ENCODE results near the gene P2RY14.

The P2RY14 gene

DNA sequence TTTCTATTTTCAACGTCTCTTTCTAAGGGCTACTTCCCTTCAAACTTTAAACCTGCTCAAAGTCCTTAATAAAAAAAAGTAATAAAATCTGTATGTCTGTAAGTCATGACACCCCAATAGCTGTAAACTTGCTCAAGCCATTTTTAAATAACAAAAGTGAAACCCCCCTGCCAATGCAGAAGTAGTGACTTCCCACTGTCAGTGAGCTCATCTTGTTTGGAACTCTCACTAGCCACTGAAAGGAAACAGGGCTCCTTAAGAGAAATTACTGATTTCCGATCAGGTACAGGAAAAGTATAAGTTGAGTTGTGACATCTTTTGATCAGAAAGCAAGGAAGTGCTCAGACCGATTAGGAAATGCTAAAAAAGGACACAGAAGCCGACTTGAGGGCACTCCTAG, 47.7 kb downstream of the P2RY14 start:
- peaks cover 17% of the 10 kb centered on the region; the same call in 1 of the 2 replicates for H3K36me3 ChIP-seq (ENCODE audit: insufficient read depth, low read length)
- H3K9me2 ChIP-seq (replicated peaks; ENCODE audit: low read depth, low read length) = no peaks in the 10 kb centered on the region
- TF ChIP-seq, protein P1, sequence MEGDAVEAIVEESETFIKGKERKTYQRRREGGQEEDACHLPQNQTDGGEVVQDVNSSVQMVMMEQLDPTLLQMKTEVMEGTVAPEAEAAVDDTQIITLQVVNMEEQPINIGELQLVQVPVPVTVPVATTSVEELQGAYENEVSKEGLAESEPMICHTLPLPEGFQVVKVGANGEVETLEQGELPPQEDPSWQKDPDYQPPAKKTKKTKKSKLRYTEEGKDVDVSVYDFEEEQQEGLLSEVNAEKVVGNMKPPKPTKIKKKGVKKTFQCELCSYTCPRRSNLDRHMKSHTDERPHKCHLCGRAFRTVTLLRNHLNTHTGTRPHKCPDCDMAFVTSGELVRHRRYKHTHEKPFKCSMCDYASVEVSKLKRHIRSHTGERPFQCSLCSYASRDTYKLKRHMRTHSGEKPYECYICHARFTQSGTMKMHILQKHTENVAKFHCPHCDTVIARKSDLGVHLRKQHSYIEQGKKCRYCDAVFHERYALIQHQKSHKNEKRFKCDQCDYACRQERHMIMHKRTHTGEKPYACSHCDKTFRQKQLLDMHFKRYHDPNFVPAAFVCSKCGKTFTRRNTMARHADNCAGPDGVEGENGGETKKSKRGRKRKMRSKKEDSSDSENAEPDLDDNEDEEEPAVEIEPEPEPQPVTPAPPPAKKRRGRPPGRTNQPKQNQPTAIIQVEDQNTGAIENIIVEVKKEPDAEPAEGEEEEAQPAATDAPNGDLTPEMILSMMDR (conservative IDR thresholded peaks at IDR 0.05; ENCODE audit: low read length) = no peak
- no peak for TF ChIP-seq EZH2phosphoT487 (IDR thresholded peaks at IDR 0.05; ENCODE audit: borderline replicate concordance)
- H2AFZ ChIP-seq (ENCODE audit: low read length) = no peak overlapping the region
- no peak overlapping the region for H3K4me3 ChIP-seq (ENCODE audit: low read length, poor library complexity, severe bottlenecking)
- H3K4me2 ChIP-seq (ENCODE audit: low read depth, low read length, poor library complexity, severe bottlenecking) = no peak overlapping the region
- H3K9me3 ChIP-seq (ENCODE audit: insufficient read depth, low read depth, low read length) = no peaks in the 10 kb centered on the region
- H3K9ac ChIP-seq (ENCODE audit: low read depth, low read length, poor library complexity, severe bottlenecking) = no peak overlapping the region
- peaks cover 12% of the 10 kb centered on the region for H3K4me1 ChIP-seq (ENCODE audit: insufficient read depth, low read length, poor library complexity, severe bottlenecking)
- H4K20me1 ChIP-seq (ENCODE audit: insufficient read depth, low read length, poor library complexity, severe bottlenecking) = no peaks in the 10 kb centered on the region
- H3K79me2 ChIP-seq (ENCODE audit: insufficient read depth, low read length) = no peaks in the 10 kb centered on the region
- no peaks in the 10 kb centered on the region for H3F3A ChIP-seq (ENCODE audit: low read depth)
- H3K27me3 ChIP-seq (ENCODE audit: insufficient read depth, low read length, poor library complexity, severe bottlenecking) = no peaks in the 10 kb centered on the region

DNA sequence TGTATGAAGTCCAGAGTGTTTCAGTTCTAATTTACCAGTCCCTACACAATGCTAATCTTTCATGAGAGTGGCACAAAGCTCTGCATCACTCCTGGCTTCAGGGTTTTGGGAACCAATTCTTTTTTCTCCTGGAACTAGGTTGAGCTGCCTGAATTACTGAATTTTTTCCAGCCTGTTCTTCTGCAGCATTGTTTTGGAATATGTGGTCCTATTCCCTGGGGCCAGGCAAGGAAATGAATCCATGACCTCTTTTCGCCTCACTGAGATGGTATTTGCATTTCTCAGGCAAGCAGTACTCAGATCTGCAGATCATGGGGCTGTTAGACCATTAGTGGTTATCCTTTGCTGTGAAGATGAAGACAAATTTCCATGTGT, 49.7 kb downstream of the P2RY14 start:
- peaks cover 12% of the 10 kb centered on the region for H3K4me1 ChIP-seq (ENCODE audit: insufficient read depth, low read length, poor library complexity, severe bottlenecking)
- H3K79me2 ChIP-seq (ENCODE audit: insufficient read depth, low read length) = no peaks in the 10 kb centered on the region
- no peaks in the 10 kb centered on the region for H3K9me2 ChIP-seq (replicated peaks; ENCODE audit: low read depth, low read length)
- H3K36me3 ChIP-seq (ENCODE audit: insufficient read depth, low read length) = peaks cover 23% of the 10 kb centered on the region; the same call in 1 of the 2 replicates
- no peak overlapping the region for H3K4me3 ChIP-seq (ENCODE audit: low read length, poor library complexity, severe bottlenecking)
- no peaks in the 10 kb centered on the region for H3F3A ChIP-seq (ENCODE audit: low read depth)
- no peak overlapping the region for H3K9ac ChIP-seq (ENCODE audit: low read depth, low read length, poor library complexity, severe bottlenecking)
- no peak overlapping the region for H2AFZ ChIP-seq (ENCODE audit: low read length)
- no peaks in the 10 kb centered on the region for H4K20me1 ChIP-seq (ENCODE audit: insufficient read depth, low read length, poor library complexity, severe bottlenecking)
- no peak overlapping the region for H3K4me2 ChIP-seq (ENCODE audit: low read depth, low read length, poor library complexity, severe bottlenecking)
- no peaks in the 10 kb centered on the region for H3K27me3 ChIP-seq (ENCODE audit: insufficient read depth, low read length, poor library complexity, severe bottlenecking)
- H3K9me3 ChIP-seq (ENCODE audit: insufficient read depth, low read depth, low read length) = no peaks in the 10 kb centered on the region
- no peak for TF ChIP-seq EZH2phosphoT487 (IDR thresholded peaks at IDR 0.05; ENCODE audit: borderline replicate concordance)
- TF ChIP-seq, protein P1 (conservative IDR thresholded peaks at IDR 0.05; ENCODE audit: low read length) = no peak

DNA sequence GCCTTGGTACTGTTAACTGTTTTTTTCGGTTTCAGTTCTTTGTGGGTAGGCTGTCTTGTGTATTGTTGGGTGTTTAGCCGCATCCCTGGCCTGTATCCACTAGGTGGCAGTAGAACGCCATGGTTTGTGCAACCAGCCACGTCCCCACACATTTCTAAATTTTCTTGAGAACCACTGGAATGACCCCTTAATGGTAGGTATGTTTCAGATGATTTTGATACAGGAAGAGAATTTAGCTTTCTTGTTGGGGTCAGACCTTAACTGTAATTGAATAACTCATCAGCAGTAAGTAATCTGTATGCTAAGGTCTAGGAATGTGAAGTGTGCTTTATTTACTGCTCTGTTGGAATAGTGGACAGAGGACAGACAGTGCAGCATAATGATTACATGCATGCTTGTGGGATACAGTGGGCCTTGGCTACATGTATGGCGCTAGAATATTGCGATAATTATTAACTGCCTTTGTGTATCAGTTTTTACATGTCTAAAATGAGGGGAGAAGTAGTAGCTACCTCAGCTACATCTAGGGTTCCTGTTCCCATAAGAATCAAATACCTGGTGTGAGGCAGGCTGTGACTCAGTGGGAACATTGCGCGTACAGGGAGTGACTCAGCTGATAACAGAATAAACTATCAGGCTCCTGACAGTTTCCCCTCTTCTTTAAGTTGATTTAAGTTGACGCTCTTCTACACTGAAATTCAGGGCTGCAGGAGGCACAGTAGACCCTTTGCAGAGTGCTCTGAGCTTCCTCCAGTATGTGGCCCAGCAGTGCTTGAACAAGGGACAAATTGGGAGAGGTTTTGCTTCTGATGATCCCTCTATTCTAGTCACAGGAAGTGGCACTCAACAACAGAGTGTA, 50.3 kb downstream of the P2RY14 start:
- Histone ChIP-seq H4K20me1 (ENCODE audit: insufficient read depth, low read length, poor library complexity, severe bottlenecking) (no peaks in the 10 kb centered on the region), H3K79me2 (ENCODE audit: insufficient read depth, low read length) (no peaks in the 10 kb centered on the region), H3K4me2 (ENCODE audit: low read depth, low read length, poor library complexity, severe bottlenecking) (no peak overlapping the region), H3K9ac (ENCODE audit: low read depth, low read length, poor library complexity, severe bottlenecking) (no peak overlapping the region), H3F3A (ENCODE audit: low read depth) (no peaks in the 10 kb centered on the region), H3K9me3 (ENCODE audit: insufficient read depth, low read depth, low read length) (no peaks in the 10 kb centered on the region), H3K4me3 (ENCODE audit: low read length, poor library complexity, severe bottlenecking) (no peak overlapping the region), H3K9me2 (replicated peaks; ENCODE audit: low read depth, low read length) (no peaks in the 10 kb centered on the region), H3K36me3 (ENCODE audit: insufficient read depth, low read length) (peaks cover 28% of the 10 kb centered on the region; the same call in 1 of the 2 replicates), H2AFZ (ENCODE audit: low read length) (no peak overlapping the region), H3K27me3 (ENCODE audit: insufficient read depth, low read length, poor library complexity, severe bottlenecking) (no peaks in the 10 kb centered on the region), H3K4me1 (ENCODE audit: insufficient read depth, low read length, poor library complexity, severe bottlenecking) (peaks cover 12% of the 10 kb centered on the region)
- TF ChIP-seq, protein P1 (conservative IDR thresholded peaks at IDR 0.05; ENCODE audit: low read length) = peak; percentile 98
- no peak for TF ChIP-seq EZH2phosphoT487 (IDR thresholded peaks at IDR 0.05; ENCODE audit: borderline replicate concordance)

Data from Loucy (cell line).